GM18499 (cell line): ENCODE results near the gene CYP1A2.

Source experiments
- ATAC-seq: cut with Tn5 transposase; IDR thresholded peaks from one replicate; pipeline ENCODE4 v1.9.1; 2021; ENCODE audit warnings: moderate number of reproducible peaks; ENCODE audit not compliant: insufficient read depth, unreplicated experiment

The CYP1A2 gene

DNA sequence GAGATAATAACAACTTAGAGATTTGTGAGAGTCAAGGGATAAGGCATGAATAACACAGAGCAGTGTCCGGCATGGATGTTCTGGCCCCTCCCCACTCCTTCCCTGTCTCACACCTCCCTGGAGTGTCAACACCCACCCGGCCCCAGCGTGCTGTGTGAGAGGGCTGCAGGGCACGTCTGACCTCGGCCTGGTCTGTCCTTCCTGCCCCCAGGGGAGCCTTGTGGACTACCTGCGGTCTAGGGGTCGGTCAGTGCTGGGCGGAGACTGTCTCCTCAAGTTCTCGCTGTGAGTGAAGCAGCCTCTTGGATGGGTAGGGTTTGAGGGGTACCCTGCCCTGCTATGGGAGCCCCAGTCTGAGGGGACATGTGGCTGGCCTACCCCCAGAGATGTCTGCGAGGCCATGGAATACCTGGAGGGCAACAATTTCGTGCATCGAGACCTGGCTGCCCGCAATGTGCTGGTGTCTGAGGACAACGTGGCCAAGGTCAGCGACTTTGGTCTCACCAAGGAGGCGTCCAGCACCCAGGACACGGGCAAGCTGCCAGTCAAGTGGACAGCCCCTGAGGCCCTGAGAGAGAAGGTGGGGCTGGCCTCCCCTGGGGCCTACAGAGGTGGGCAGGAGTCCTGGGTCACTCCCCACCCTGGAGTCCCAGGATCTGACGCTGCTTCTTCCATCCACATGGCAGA, 52.8 kb downstream of the CYP1A2 start:
- no peak for ATAC-seq

DNA sequence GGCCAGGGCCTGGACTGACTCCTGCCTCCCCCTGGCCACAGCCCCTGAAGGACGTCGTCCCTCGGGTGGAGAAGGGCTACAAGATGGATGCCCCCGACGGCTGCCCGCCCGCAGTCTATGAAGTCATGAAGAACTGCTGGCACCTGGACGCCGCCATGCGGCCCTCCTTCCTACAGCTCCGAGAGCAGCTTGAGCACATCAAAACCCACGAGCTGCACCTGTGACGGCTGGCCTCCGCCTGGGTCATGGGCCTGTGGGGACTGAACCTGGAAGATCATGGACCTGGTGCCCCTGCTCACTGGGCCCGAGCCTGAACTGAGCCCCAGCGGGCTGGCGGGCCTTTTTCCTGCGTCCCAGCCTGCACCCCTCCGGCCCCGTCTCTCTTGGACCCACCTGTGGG, 53.6 kb downstream of the CYP1A2 start:
- no peak for ATAC-seq

DNA sequence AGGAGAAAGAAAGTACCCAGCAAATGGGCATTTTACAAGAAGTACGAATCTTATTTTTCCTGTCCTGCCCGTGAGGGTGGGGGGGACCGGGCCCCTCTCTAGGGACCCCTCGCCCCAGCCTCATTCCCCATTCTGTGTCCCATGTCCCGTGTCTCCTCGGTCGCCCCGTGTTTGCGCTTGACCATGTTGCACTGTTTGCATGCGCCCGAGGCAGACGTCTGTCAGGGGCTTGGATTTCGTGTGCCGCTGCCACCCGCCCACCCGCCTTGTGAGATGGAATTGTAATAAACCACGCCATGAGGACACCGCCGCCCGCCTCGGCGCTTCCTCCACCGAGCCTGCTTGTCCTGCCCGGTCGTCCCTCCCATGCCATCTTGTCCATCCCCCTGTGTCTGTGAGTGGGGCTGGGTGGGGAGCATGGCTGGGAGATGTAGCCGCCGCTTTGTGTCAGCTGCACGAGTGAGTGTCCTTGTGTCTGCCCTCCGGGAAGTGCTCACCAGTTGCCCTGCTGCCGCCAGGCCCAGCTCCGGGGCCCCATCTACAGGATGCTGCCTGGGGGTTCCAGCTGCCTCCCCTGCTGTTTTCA, 54.3 kb downstream of the CYP1A2 start:
- ATAC-seq, result no peak

DNA sequence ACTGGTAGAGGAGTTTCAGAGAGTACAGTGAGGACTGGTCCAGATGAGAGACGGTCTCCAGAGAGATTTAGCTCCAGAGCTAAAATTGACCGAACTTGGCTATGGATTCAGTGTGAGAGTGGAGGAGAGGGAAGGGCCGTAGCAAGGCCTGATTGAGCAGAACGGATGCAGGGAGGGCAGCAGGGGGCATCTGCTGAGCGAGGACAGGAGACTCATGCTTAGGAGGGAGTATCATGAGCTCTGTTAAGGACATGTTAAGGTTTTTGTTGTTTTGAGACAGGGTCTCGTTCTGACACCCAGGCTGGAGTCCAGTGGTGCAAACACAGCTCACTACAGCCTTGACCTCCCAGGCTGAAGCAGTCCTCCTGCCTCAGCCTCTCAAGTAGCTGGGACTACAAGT, 56.3 kb downstream of the CYP1A2 start:
- no peak for ATAC-seq
